H1 (cell line): ENCODE measurements around the gene SLC31A2. TPM values are rescaled to one million over a fixed set of nuclear protein-coding genes. Genes with fewer than 3 reads are reported as not detected.

Experiments
- CTCF ChIA-PET: fragments of 300-600 bp; sonication (Branson Sonifier 250); formaldehyde crosslinking; loops from one replicate; lab custom pipeline; 2021; ENCODE audit not compliant: partially characterized antibody; lab: Charles Lee
- POLR2A ChIA-PET: fragments of 300-600 bp; sonication (Branson Sonifier 250); formaldehyde crosslinking; loops from one replicate; lab custom pipeline; 2021; ENCODE audit warnings: inconsistent platforms; ENCODE audit not compliant: partially characterized antibody; lab: Charles Lee
- DNase-seq, 2 experiments: peaks; one replicate each; pipeline versions ENCODE4 v3.0.0 to v3.0.0-alpha.2; 2010 to 2022; ENCODE audit warnings: low spot score in 2 of 2, low read depth in 1 of 2, mixed read lengths in 1 of 2
- FAIRE-seq: peaks from 2 replicates; lab custom pipeline; 2011; peaks lifted over from hg19 to GRCh38; lab: Jason Lieb, UNC
- H2AFZ ChIP-seq: 2 replicates; pipeline ENCODE4 v1.8.1; 2012; ENCODE audit warnings: low read length, inconsistent platforms
- H2AK5ac ChIP-seq: 2 replicates; pipeline ENCODE4 v1.6.1; 2013; ENCODE audit warnings: low read depth, low read length
- H2BK120ac ChIP-seq: replicated peaks from 2 replicates; pipeline ENCODE3; 2013; ENCODE audit warnings: low read depth, low read length, inconsistent platforms
- H2BK12ac ChIP-seq: 2 replicates; pipeline ENCODE4 v1.6.1; 2013; ENCODE audit warnings: low read depth, low read length
- H2BK15ac ChIP-seq: 2 replicates; pipeline ENCODE4 v1.6.1; 2013; ENCODE audit warnings: low read length
- H2BK20ac ChIP-seq: 2 replicates; pipeline ENCODE4 v1.6.1; 2013; ENCODE audit warnings: low read length
- H2BK5ac ChIP-seq: 2 replicates; pipeline ENCODE4 v1.6.1; 2013; ENCODE audit warnings: low read depth, low read length
- H3K14ac ChIP-seq: 2 replicates; pipeline ENCODE4 v1.6.1; 2013; ENCODE audit warnings: inconsistent platforms; ENCODE audit not compliant: insufficient read length
- H3K18ac ChIP-seq: 2 replicates; pipeline ENCODE4 v1.6.1; 2013; ENCODE audit warnings: low read length; ENCODE audit errors: extremely low read depth
- H3K23ac ChIP-seq: 2 replicates; pipeline ENCODE4 v1.6.1; 2013; ENCODE audit warnings: inconsistent platforms; ENCODE audit not compliant: insufficient read length
- H3K23me2 ChIP-seq: 2 replicates; pipeline ENCODE4 v1.6.1; 2013; ENCODE audit warnings: low read depth, low read length
- H3K27ac ChIP-seq: 2 replicates; pipeline ENCODE4 v1.6.1; 2011; ENCODE audit warnings: low read depth, low read length, inconsistent platforms
- H3K27me3 ChIP-seq, 4 experiments: replicated peaks in 1 of 4; 1 replicate in 1 of 4; 2 replicates in 3 of 4; pipeline versions ENCODE4 v1.6.1 to v1.8.1; 2011 to 2013; ENCODE audit warnings: low read length in 3 of 4, mild to moderate bottlenecking in 3 of 4, inconsistent platforms in 2 of 4, mixed read lengths in 2 of 4, moderate library complexity in 1 of 4; ENCODE audit not compliant: control insufficient read depth in 3 of 4, insufficient read depth in 3 of 4; ENCODE audit errors: extremely low read depth in 1 of 4
- H3K36me3 ChIP-seq, 4 experiments: 2 replicates each; pipeline versions ENCODE4 v1.6.1 to v1.8.1; 2011 to 2013; ENCODE audit warnings: mild to moderate bottlenecking in 4 of 4, low read length in 3 of 4, moderate library complexity in 2 of 4, control low read depth in 1 of 4, inconsistent platforms in 1 of 4; ENCODE audit not compliant: insufficient read depth in 4 of 4, control insufficient read depth in 2 of 4
- H3K4ac ChIP-seq: replicated peaks from 2 replicates; pipeline ENCODE3; 2013; ENCODE audit warnings: low read length, low read depth, mixed read lengths, inconsistent platforms; ENCODE audit not compliant: insufficient read length
- H3K4me1 ChIP-seq, 4 experiments: replicated peaks in 1 of 4; 1 replicate in 1 of 4; 2 replicates in 3 of 4; pipeline versions ENCODE4 v1.6.1 to v1.8.1; 2011 to 2013; ENCODE audit warnings: low read length in 3 of 4, inconsistent platforms in 2 of 4, mixed read lengths in 1 of 4; ENCODE audit not compliant: insufficient read depth in 4 of 4, control insufficient read depth in 3 of 4
- H3K4me2 ChIP-seq, 2 experiments: 2 replicates each; pipeline versions ENCODE4 v1.6.1 to v1.8.1; 2011 to 2013; ENCODE audit warnings: low read depth in 2 of 2, low read length in 2 of 2, control low read depth in 1 of 2, inconsistent platforms in 1 of 2, mild to moderate bottlenecking in 1 of 2; ENCODE audit not compliant: insufficient read depth in 1 of 2
- H3K4me3 ChIP-seq, 4 experiments: fragments of 200-600, 300-600 bp in 1 of 4; sonication (generic), shearing (Covaris generic), sonication (Bioruptor Twin) in 1 of 4; 2 replicates each; pipeline versions ENCODE4 v1.5.1 to v1.8.1; 2011 to 2016; ENCODE audit warnings: low read length in 4 of 4, low read depth in 3 of 4, control low read depth in 2 of 4, inconsistent platforms in 2 of 4, mild to moderate bottlenecking in 2 of 4, mixed read lengths in 1 of 4, moderate library complexity in 1 of 4; ENCODE audit not compliant: insufficient read depth in 2 of 4; ENCODE audit errors: extremely low read depth in 1 of 4
- H3K56ac ChIP-seq: replicated peaks from 2 replicates; pipeline ENCODE3; 2013; ENCODE audit warnings: low read depth, mild to moderate bottlenecking, mixed read lengths, low read length, inconsistent platforms; ENCODE audit not compliant: insufficient read length
- H3K79me1 ChIP-seq: 2 replicates; pipeline ENCODE4 v1.6.1; 2013; ENCODE audit warnings: low read depth, low read length, control low read depth
- H3K79me2 ChIP-seq, 2 experiments: 2 replicates each; pipeline versions ENCODE4 v1.6.1 to v1.8.1; 2012 to 2013; ENCODE audit warnings: low read length in 2 of 2, mild to moderate bottlenecking in 2 of 2, inconsistent platforms in 1 of 2; ENCODE audit not compliant: insufficient read depth in 2 of 2, control insufficient read depth in 1 of 2
- H3K9ac ChIP-seq, 4 experiments: replicated peaks in 1 of 4; 1 replicate in 1 of 4; 2 replicates in 3 of 4; pipeline versions ENCODE4 v1.6.1 to v1.8.1; 2011 to 2013; ENCODE audit warnings: low read depth in 3 of 4, low read length in 3 of 4, control low read depth in 2 of 4, mild to moderate bottlenecking in 2 of 4, moderate library complexity in 2 of 4, inconsistent platforms in 1 of 4; ENCODE audit errors: extremely low read depth in 1 of 4
- H3K9me3 ChIP-seq, 2 experiments: 2 replicates each; pipeline versions ENCODE4 v1.6.1 to v1.8.1; 2012 to 2013; ENCODE audit warnings: mild to moderate bottlenecking in 2 of 2, moderate library complexity in 2 of 2, control low read depth in 1 of 2, inconsistent platforms in 1 of 2, low read depth in 1 of 2, low read length in 1 of 2, mixed read lengths in 1 of 2; ENCODE audit not compliant: insufficient read depth in 2 of 2
- H4K20me1 ChIP-seq, 2 experiments: replicated peaks in 1 of 2; 2 replicates each; pipeline versions ENCODE3 to v1.8.1; 2011 to 2013; ENCODE audit warnings: inconsistent platforms in 2 of 2, low read length in 2 of 2, mild to moderate bottlenecking in 1 of 2; ENCODE audit not compliant: insufficient read depth in 2 of 2, control insufficient read depth in 1 of 2
- H4K5ac ChIP-seq: 2 replicates; pipeline ENCODE4 v1.6.1; 2013; ENCODE audit warnings: low read length, low read depth, mixed read lengths, inconsistent platforms; ENCODE audit not compliant: insufficient read length
- H4K8ac ChIP-seq: 2 replicates; pipeline ENCODE4 v1.8.0; 2013; ENCODE audit warnings: mild to moderate bottlenecking, moderate library complexity, low read length, inconsistent platforms; ENCODE audit not compliant: insufficient read depth; ENCODE audit errors: extremely low read depth
- H4K91ac ChIP-seq: replicated peaks from 2 replicates; pipeline ENCODE3; 2013; ENCODE audit warnings: low read length, mixed read lengths, inconsistent platforms; ENCODE audit not compliant: insufficient read length
- CHD1 ChIP-seq: IDR thresholded peaks from 2 replicates; pipeline ENCODE4 v1.6.1; 2012; ENCODE audit warnings: low read depth, low read length, improper control_type of control experiment
- CHD2 ChIP-seq: IDR thresholded peaks from 2 replicates; pipeline ENCODE4 v1.6.1; 2012; ENCODE audit warnings: low read length, improper control_type of control experiment
- CREB1 ChIP-seq: IDR thresholded peaks from 2 replicates; pipeline ENCODE4 v1.6.1; 2012; ENCODE audit warnings: inconsistent platforms
- HDAC6 ChIP-seq: IDR thresholded peaks from one replicate; pipeline ENCODE4 v1.7.1; 2012; ENCODE audit warnings: low read depth, mild to moderate bottlenecking, inconsistent platforms, low read length, moderate library complexity
- JUN ChIP-seq: IDR thresholded peaks from 2 replicates; pipeline ENCODE4 v1.6.1; 2011; ENCODE audit warnings: low read depth, mild to moderate bottlenecking, improper control_type of control experiment, low read length
- KDM4A ChIP-seq: IDR thresholded peaks from one replicate; pipeline ENCODE4 v1.7.1; 2012; ENCODE audit warnings: low read depth, mild to moderate bottlenecking, moderate library complexity, low read length, inconsistent platforms; ENCODE audit not compliant: severe bottlenecking
- KDM5A ChIP-seq: fragments of 200-600 bp; IDR thresholded peaks from 2 replicates; pipeline ENCODE4 v1.7.1; 2012; ENCODE audit warnings: mild to moderate bottlenecking, low read length, inconsistent platforms, mixed read lengths
- POLR2AphosphoS5 ChIP-seq: IDR thresholded peaks from 2 replicates; pipeline ENCODE4 v1.6.1; 2011; ENCODE audit warnings: low read depth, low read length
- RAD21 ChIP-seq, 2 experiments: IDR thresholded peaks in 1 of 2; conservative IDR thresholded peaks in 1 of 2; 2 replicates each; pipeline ENCODE4 v1.6.1; 2011; ENCODE audit warnings: low read depth in 2 of 2, low read length in 2 of 2, improper control_type of control experiment in 1 of 2, inconsistent platforms in 1 of 2, mild to moderate bottlenecking in 1 of 2, moderate library complexity in 1 of 2
- RNF2 ChIP-seq: fragments of 200-900, 300-1000 bp; sonication (generic); IDR thresholded peaks from 2 replicates; pipeline ENCODE4 v1.7.1; 2016; ENCODE audit warnings: borderline replicate concordance, low read depth, mild to moderate bottlenecking, antibody characterized with exemption, low read length; ENCODE audit not compliant: poor library complexity, severe bottlenecking; ENCODE audit errors: missing control alignments
- RXRA ChIP-seq: IDR thresholded peaks from 2 replicates; pipeline ENCODE4 v1.6.1; 2011; ENCODE audit warnings: low read depth, mild to moderate bottlenecking, low read length, moderate library complexity; ENCODE audit not compliant: insufficient read depth
- SP2 ChIP-seq: IDR thresholded peaks from 2 replicates; pipeline ENCODE4 v1.6.1; 2012; ENCODE audit warnings: mild to moderate bottlenecking, low read length, inconsistent platforms
- TAF1 ChIP-seq: IDR thresholded peaks from 2 replicates; pipeline ENCODE4 v1.6.1; 2011; ENCODE audit warnings: mild to moderate bottlenecking, low read depth, low read length
- TCF12 ChIP-seq: IDR thresholded peaks from 2 replicates; pipeline ENCODE4 v1.6.1; 2011; ENCODE audit warnings: low read depth, mild to moderate bottlenecking, low read length
- WGBS, 2 experiments: shearing (Covaris generic) in 1 of 2; methylation state at CpG; one replicate each; pipeline versions ENCODE4 v1.1.6 to v1.1.7; 2013 to 2015; ENCODE audit warnings: low lambda C conversion rate in 2 of 2, mixed read lengths in 2 of 2, inconsistent platforms in 1 of 2, low coverage in 1 of 2, missing lambda C conversion rate in 1 of 2; ENCODE audit not compliant: insufficient replicate concordance in 2 of 2, insufficient coverage in 1 of 2, insufficient read length in 1 of 2; ENCODE audit errors: extremely low coverage in 1 of 2, missing lambda C conversion rate in 1 of 2; 5-methylcytosine and 5-hydroxymethylcytosine counted together
- polyA plus RNA-seq, 7 experiments: library from polyadenylated mRNA; depleted of rRNA in 3 of 7; stranded (reverse) in 5 of 7; unstranded in 2 of 7; fragments of >200 nt in 5 of 7; fragments of 200-250 nt in 2 of 7; gene quantifications; 1 replicate in 5 of 7; 2 replicates in 1 of 7; 4 replicates in 1 of 7; pipeline versions ENCODE4 v1.2.1 to v1.2.3, GENCODE V29; 2011 to 2013; ENCODE audit warnings: missing spikeins in 2 of 7, mixed read lengths in 2 of 7
- total RNA-seq: library from RNA; stranded (reverse); fragmentation: NEBNext Ultra II Directional; extraction: Animal tissue kit (Norgen Biotek cat#: 25700); gene quantifications from 2 replicates; pipeline ENCODE4 v1.2.1, GENCODE V29; 2021

SLC31A2 gene
- total and polyA plus RNA-seq, 2 of the 8 experiments (the other 6 are each of a cell fraction or from before 2014, with no cell fraction given), result 2.0 to 2.9 TPM

GRCh38 chr9:113199683-113200329, 49.0 kb downstream of the SLC31A2 start:
- Histone ChIP-seq H3K27ac (no peak overlapping the region), H3K4me2 (no peak overlapping the region), H2BK20ac (no peak overlapping the region), H3K4me1 (no peaks in the 10 kb centered on the region), H2AFZ (no peak overlapping the region), H3K56ac (no peak overlapping the region), H4K91ac (no peak overlapping the region), H3K18ac (no peak overlapping the region), H4K20me1 (no peaks in the 10 kb centered on the region), H2AK5ac (no peak overlapping the region), H3K79me1 (no peaks in the 10 kb centered on the region), H3K4ac (no peak overlapping the region), H3K27me3 (no peaks in the 10 kb centered on the region), H3K14ac (no peak overlapping the region), H3K9me3 (no peaks in the 10 kb centered on the region), H4K8ac (no peak overlapping the region), H3K36me3 (peaks cover 0 to 11% (median 4%) of the 10 kb centered on the region in 4 experiments; a peak in 2 of 8 replicates), H2BK5ac (no peak overlapping the region), H2BK15ac (no peak overlapping the region), H3K23me2 (no peaks in the 10 kb centered on the region), H3K23ac (no peak overlapping the region), H2BK12ac (no peak overlapping the region), H3K9ac (no peak overlapping the region), H3K79me2 (no peaks in the 10 kb centered on the region), H3K4me3 (no peak overlapping the region), H2BK120ac (no peak overlapping the region), H4K5ac (no peak overlapping the region)
- ChIA-PET CTCF (interaction anchor here (1.0 kb wide), 1 partner anchor 19 kb away, joined by 3 read pairs; no protein-coding TSS in a partner anchor), POLR2A (no interaction called here)
- 88% methylated on average over 4 of the region's 4 CpGs; no CpG with 5 or more reads in 1 of the 2 experiments for WGBS, 2 experiments
- FAIRE-seq, result no peak
- no peak for DNase-seq
- TF ChIP-seq HDAC6, result no peak
- no peak for TF ChIP-seq RXRA
- TF ChIP-seq CREB1, result no peak
- TF ChIP-seq POLR2AphosphoS5, result no peak
- TF ChIP-seq KDM5A, result no peak
- no peak for TF ChIP-seq KDM4A
- no peak for TF ChIP-seq CHD2
- TF ChIP-seq RNF2, result no peak
- TF ChIP-seq TCF12, result no peak
- no peak for TF ChIP-seq SP2
- TF ChIP-seq CHD1, result no peak
- TF ChIP-seq TAF1, result no peak
- no peak for TF ChIP-seq JUN
- no peak for TF ChIP-seq RAD21 (IDR thresholded peaks at IDR 0.05 in 1 of 2, conservative IDR thresholded peaks at IDR 0.05 in 1 of 2; ENCODE audit: low read depth in 2 of 2, low read length in 2 of 2)
